GM18907 (cell line): ENCODE measurements around the gene YAP1.

Source experiments
- ATAC-seq: cut with Tn5 transposase; IDR thresholded peaks from one replicate; pipeline ENCODE4 v1.9.1; 2021; ENCODE audit warnings: mild to moderate bottlenecking, moderate library complexity; ENCODE audit not compliant: unreplicated experiment

YAP1 gene

DNA sequence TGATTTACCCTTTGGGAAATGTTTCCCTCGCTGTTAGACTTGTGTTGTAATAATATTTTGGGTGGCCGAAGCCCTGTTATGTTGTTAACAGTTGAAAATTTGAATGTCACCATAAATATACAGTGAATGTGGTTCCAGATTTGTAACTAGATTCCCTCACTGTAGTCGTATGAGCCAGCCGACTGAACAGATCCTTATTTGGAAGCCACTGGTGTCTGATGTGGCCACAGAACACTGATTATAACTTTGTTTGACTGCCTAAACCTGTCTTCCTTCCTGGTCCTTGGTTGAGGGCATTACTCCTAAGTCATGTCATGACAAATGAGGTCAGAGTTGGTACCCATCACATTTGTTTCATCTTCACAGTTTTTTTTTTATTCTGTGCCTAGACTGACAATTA is 45.4 kb downstream of the YAP1 start:
- no peak for ATAC-seq

DNA sequence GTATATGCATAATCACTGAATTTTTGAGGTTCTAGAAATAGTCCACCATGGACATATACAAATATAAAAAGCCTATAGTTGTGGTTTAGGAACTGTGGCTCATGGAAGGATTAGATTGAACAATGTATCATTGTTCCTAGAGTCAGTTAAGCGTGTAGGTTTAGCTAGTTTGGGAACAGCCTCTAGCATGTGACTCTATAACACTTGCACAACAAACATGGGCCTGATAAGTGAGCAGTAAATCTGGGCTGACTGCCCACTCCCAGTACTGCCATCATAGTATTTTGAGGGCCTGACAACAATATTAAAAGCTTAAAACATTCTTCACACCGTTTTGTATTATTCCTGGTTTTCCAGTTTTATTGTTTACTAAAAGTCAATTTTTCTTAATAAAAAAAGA is 47.0 kb downstream of the YAP1 start:
- no peak for ATAC-seq

DNA sequence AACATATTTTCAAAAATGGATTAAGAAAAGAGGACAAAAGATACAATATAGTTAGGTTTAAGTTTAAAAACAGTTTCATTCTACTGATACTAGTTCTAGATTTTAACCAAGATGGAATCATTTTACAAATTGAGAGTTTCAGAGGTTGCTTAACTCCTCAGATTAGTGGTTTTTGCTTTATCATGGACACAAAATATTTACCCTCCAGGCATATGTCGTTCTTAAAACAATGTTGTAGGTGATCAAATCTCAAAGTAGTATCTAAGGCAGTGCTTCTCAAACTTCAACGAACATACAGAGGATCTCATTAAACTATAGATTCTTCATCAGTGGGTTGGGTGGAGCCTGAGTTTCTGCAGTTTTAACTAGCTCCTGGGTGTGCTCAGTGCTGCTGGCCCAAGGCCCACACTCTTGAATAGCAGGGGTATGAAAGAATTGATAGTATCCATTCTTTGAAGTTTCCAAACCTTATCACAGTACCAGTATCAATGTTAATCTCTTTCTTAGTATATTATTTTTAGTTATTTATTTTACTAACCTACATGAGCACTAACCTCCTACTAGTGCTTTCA is 48.0 kb downstream of the YAP1 start:
- ATAC-seq = no peak

DNA sequence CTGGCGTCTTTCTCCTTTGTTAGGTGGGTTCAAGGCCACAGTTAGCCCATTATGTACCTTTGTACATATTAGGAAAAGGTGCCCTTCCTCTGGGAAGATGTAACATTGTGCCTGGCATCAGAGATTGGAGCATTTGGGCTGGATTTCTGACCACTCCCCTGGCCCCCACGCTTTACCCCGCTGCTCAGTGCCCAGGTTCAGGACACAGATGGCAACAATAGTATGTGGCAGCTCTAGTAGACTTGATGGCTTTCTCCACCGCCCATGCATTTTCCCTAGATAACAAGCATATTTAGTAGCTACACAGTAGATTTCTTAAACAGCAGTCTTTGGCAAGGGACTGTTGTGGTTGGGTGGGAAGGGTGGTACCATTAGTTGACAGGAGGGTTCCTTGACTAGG is 53.1 kb downstream of the YAP1 start:
- ATAC-seq = no peak

DNA sequence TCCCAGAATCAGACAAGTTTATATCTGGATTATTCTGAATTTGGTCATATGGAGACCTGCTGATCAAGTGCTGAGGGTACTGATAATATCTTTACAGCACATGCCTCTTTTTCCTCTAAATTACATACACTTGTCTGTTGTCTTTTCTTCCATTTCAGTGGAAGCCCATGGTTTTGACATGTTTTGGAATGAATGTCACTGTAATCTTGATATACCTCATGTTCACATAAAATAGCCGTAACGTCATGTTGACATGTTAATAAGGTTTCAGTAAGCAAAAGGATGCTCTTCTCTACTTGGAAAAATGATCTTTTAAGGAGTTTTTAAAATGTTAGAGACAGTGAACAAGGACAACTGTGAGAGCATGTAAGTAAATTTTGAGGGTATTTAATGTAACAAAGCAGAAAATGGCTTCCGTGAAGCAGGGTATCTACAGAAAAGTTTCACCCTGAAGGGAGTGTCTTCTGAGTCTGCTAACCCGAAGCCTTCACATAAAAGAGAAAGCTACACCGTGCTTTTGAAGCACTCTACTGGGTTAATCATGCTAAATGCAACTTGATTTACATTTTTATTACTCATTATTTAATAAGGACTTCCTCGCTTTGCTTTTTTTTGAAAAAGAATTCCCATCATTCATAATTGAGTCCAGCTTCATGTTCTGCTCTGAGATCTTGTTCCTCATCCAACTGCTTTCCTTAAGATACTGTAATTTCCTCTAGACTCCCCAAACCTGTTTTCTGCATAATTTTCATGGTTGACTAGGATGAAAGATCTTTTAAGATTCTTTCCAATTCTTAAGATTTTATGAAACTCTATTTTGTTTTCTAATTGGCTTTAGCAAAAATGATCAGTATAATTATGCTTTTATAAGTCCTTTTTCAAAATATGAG is 56.2 kb downstream of the YAP1 start:
- ATAC-seq = no peak

DNA sequence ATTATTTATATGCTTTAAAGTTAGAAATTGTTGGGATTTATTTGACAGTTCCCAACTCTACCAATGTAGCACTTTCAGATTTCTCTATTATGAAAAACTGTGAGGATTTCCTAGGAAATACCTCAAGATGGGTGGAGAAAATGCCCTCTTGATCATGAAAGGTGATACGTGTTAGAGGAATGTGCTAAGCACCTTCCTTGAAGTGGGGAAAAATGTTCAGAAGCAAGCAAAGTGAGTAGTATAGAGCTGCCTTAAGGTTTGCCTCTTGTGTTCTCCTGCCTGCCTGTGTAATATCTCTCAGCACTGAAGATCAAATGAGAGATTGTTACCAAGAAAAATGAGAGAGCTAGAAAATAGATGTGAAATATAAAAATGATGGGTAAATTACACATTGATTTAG is 58.2 kb downstream of the YAP1 start:
- no peak for ATAC-seq

DNA sequence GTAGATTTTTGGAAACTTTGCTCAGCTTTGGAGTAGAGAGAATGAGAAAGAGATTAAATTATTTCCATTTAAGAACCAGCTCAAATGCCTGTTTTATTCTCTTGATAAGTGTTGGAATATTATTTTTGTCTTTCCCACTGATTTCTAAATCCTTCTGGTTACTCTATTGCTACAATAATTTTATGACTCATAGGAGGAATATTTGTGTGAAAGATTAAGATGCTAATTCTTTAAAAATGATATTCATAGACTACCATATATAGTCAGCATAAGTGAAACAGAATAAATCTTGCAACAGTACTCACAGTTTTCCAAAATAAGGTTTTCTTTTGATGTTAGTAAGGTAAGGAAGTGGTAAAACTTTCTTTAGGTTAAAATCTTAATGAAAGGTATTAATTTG is 60.9 kb downstream of the YAP1 start:
- ATAC-seq = no peak

DNA sequence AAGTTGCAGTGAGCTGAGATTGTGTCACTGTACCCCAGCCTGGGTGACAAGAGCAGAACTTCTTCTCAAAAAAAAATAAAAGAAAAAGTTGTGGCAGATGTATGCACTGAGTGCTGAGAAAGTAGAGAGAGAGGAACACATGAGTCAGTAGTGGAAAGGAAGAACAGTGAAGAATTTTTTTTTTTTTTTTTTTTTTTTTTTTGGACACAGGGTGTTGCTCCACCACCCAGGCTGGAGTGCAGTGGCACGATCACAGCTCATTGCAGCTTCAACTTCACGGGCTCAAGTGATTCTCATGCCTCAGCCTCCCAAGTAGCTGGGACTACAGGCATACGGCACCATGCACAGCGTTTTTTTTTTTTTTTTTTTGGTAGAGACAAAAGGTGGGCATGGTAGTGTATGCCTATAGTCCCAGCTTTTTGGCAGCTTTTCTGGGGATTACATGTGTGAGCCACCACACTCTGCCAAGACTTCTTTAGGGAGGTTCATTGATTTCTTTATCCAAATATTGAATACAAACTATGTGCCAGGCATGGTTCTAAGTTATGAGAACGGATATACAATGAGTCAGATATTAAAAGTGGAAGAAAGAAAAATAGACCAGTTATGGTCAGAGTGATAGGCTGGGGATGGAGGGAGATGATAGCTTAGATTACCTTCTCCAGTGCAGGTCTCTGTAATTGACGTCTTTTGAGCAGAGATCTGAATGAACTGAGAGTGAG is 62.0 kb downstream of the YAP1 start:
- no peak for ATAC-seq

DNA sequence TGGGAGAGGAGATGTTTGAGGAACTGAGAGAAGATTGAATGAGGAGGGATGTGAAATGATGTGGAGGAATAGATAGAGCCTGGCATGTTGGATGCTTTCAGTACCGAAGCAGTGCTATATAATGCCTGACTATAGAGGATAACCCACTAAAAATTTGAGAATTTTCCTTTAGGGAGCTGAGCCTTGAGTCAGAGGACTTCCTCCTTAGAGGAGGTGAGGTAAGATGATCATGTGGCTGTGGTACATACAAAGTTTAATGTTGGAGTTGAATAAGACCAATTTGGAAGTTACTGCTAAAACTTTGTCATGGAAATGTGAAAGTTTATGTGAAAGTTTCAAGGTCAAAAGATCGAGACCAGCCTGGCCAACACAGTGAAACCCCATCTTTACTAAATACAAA is 66.9 kb downstream of the YAP1 start:
- no peak for ATAC-seq

DNA sequence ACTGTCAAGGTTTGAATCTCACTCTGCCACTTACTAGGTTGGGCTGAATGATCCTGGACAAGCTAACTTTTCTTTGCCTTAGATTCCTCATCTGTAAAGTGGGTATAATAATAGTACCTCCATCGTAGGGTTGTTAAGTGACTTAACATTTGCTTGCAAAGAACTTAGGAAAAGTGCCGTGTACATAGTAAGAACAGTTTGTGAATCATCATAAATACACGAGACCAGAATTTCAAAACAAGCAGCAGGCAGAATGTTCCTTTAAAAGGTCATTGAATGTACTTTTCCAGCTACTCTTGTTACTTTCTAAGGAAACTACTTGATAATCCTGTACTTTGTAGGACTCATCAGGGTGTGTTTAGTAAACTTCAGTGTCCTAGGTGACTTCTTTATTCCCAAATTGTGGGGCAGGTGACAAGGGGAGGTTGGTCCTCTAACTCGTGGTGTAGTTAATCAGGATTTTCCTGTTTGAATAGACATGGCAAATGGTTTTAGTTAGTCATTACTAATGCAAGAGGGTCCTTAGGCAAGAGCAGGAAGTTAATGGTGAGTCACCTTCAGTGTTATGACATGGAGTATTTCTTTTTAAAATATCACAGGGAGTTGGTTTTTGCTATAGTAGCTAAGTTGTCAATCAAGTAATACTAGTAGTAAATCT is 67.9 kb downstream of the YAP1 start:
- ATAC-seq = no peak

DNA sequence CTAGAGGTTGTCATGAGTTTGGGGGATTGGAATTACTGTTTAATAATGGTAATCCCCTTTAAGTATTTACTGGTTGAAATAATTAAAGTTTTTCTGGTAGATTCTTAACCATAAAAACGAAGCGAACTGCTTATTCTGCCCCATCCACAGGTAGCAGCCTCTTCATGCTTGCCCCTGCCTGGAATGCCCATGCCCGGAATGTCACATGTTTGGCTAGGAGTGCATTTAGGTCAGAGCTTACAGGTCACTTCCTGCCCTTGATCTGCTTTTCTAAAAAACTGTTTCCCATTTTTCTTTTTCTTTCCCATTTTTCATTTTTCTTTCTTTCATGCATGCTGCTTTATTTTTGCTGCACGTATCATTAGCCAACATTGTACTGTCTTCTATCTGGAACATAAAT is 69.1 kb downstream of the YAP1 start:
- ATAC-seq = no peak

DNA sequence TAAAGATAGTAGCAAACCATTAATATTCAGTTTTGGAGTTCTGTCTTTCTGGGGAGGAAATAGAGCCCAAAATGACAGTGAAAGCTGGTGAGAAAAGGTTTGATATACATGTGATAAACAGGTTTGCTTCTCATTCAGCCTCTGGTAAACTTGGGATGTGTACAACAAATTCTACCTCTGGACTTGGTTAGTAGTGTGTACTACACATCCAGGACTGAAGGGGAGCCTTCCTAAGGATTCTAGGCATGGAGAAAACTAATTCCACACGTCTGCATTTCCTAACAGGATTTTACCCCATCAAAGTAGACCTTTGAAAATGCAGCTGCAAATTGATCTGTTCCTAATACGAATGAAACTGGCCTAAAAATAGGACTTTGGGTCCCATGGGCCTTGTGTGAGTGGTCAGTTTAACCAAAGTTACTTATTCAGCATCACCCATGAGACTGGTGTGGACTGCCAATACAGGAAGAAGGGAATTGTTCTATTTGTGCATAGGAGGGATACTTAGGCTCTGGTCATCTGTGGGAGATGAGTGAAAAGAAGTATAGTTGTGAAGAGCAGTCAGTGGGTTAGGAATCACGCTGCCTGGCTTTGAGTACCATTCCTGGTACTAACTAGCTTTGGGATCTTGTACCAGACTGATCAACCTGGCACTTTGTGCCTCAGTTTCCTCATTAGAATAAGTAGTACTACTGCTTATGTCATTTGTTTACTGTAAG is 74.2 kb downstream of the YAP1 start:
- no peak for ATAC-seq

DNA sequence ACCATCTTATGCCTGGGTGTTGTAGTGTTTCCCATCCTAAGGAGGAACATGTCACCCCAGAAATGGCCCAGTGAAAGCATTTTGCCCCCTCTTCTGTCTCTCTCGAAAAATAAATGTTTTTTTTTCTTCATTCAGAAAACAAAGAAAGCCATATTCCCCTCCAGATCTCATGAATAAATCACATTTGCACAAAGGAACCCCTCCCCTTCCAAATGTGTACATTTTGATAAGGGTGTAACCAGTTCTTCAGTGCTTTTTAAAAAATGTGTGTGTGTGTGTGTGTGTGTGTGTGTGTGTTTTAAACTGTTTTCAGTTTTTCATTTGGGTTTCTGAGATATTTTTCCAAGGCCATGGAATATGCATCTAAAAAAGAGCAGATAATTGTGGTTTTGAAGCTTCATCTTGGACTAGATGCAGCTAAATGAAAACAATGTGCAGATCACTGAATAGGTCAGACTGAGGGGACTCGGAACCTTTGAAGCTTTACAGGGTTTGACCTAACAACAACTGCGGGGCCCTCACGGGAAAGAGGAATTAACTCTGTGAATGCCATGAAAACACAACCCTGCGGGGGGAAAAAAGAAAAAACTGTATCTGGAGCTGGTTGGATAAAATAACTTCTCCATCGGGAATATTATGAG is 76.4 kb downstream of the YAP1 start:
- no peak for ATAC-seq

DNA sequence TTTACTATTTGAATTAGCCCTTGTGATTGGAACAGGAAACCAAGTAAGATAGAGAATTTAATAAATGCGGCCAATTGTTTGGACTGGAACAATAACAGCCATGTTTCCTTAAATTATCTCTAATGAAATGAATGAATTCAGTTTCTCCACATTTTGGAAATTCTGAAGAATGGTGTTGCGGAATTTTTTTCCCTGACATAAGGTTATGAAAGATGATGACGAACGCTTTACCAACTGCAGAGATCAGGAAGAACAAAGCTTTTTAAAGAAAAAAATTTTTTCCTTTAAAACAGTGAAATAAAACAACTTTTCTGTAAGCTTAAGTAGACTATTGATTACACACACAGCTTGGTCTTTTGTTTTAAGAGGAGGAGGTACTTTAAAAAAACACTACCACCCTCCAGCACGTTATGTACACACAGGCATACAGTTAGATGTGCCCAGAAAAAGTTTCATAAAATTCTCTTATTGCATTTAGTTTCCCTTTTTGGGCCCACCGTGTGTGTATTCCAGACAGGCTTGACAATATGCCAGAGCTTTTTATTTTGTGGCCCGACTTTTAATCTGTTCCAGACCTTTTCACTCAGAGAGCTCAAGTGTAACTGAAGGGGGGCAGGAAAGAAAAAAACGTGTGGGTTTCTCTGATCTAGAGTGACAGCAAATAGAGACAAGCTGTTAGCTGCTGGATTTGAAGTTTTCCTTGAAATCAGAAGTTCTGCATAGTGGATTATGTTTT is 77.3 kb downstream of the YAP1 start:
- no peak for ATAC-seq

DNA sequence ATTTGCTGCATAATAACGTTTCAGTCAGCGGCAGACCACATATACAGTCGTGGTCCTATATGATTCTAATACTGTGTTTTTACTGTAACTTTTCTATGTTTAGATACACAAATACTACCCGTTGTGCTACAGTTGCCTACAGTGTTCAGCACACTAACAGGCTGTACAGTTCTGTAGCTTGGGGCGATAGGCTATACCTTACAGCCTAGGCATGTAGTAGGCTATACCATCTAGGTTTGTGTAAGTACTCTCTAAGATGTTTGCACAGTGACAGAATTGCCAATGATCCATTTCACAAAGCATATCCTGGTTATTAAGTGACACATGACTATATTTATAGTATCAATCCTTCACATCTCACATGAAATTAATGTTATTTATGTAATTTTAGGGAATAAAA is 78.2 kb downstream of the YAP1 start:
- no peak for ATAC-seq

DNA sequence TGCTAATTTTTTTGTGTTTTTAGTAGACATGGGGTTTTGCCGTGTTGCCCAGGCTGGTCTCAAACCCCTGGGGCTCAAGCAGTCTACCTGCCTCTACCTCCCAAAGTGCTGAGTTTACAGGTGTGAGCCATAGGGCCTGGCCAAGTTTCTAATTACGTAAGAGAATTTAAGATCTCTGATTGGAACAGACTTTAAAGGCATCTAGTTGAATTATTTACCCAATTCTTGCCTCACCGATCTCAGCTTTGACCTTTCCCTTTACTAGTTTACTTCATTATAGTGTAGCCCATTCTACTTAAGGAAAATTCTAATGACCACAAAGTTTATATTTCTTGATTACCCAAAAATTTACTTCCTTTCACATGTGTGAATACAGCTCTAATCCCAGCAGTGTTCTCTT is 81.6 kb downstream of the YAP1 start:
- ATAC-seq = no peak

DNA sequence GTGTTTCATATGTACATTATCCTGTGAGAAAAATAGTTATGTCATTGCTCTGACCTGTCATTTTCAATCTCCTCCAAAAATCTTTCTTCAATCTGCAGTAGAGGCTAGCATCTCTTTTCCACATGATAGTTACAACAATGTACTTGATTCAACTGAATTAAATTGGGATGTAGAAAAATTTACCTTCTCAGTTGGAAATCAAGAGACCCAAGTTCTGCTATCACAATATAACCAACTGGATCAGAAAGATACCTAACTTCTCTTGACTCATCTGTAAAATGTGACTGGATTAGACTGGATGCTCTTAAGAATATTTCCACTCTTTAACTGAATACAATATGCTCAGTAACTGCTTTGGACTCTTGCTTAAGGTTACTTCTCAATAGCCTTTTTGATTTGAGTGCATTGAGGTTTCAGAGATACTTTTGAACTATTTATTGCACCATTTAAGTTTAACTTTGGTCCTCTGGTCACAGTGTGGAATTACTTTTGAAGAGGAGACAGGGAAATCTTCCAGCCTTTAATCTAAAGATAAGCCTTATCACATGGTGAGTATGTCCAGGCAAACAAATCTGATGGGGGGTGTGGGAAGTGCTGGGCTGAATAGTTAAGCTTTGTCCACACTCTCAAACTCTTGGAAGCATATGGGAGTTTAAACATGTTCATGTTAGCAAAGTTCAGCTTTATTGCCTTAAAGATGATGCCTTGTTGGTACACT is 82.3 kb downstream of the YAP1 start:
- ATAC-seq = no peak

DNA sequence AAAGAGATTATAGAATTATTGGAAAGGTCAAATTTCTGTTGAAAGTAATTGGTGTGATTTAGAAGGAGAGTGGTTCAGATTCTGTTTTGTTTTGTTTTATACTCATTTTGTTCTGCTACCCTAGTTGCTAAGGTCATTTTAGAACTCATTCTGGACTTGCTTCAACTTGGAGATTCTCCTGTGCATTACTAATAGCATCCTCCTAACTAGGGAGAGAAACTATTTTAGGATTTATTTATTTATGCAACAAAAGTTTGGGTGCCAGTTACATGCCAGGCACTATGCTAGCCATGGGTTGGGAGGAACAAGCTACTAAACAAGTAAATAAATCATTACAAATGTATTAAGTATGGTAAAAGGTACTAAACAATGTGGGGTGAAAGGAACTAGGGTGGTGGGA is 84.0 kb downstream of the YAP1 start:
- ATAC-seq = no peak

DNA sequence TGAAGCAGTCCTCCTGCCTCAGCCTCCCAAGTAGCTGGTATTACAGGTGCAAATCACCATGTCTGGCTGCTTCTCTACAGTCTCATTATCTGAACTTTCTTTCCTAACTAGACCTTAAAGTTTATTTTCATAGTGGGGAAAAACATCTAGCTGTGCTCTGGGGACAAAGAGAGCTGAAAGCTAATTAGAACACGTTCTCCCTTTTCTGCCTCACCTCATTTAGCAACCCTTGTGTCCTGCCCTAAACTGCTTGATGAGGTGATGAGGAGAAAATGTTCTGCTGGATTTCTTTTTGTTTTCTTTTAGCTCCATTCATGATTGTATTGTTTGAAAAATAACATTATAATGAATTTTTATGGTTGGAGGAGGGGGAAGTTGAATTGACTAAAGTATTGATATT is 84.7 kb downstream of the YAP1 start:
- no peak for ATAC-seq
